ELF-1 (cell line): Measurements from ENCODE around the gene VRK1.

ENCODE experiments used
- DNase-seq: peaks from one replicate; pipeline ENCODE4 v3.0.0-alpha.2; 2016; ENCODE audit warnings: low read depth, low spot score

VRK1 gene

DNA sequence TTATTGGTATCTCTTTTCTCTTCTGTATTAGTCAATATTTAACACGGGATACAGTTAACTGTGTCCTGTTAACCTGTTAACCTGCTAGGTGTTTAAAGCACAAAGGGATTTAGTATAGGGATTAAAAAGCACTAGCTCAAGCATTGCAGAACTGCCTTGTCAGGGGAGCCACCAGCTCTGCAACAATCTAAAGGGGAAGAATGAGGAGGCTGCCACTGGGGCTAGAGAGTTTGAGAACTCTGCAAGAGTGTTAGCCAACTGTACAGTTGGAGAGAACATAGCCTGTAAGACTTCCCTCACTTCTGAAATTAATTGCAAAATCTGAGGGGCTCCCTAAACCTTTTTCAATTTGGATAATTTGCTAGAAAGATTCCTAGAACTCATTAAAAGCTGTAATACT, 6.5 kb upstream of the VRK1 start:
- no peak for DNase-seq

- DNase-seq = no peak
These were observed 5.2 kb upstream of the VRK1 start for GRCh38 chr14:96792003-96792402.

GRCh38 chr14:96792591-96792990, 4.6 kb upstream of the VRK1 start:
- no peak for DNase-seq

DNA sequence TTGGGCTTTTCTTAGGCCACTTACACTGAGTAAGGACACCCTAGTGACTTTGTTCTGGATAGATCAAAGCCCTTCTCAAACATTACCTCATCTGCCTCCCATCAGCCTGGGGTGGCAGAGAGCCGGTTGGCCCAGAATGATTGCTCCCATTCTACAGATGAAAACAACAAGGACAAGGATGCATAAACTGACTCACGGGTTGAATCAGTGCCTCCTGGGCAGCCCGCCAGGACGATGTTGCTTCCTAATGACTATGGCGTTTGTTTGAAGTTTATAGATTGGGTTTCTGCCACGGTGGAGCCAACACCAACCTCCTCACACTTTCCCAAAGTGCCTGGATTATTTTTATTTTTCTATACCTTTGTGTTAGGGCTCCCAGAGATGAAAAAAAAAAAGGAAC, 3.6 kb upstream of the VRK1 start:
- no peak for DNase-seq

GRCh38 chr14:96795109-96795828, 1.9 kb upstream of the VRK1 start:
- no peak for DNase-seq

GRCh38 chr14:96797582-96798349, 584 bp downstream of the VRK1 start:
- peak; percentile 53 for DNase-seq

DNA sequence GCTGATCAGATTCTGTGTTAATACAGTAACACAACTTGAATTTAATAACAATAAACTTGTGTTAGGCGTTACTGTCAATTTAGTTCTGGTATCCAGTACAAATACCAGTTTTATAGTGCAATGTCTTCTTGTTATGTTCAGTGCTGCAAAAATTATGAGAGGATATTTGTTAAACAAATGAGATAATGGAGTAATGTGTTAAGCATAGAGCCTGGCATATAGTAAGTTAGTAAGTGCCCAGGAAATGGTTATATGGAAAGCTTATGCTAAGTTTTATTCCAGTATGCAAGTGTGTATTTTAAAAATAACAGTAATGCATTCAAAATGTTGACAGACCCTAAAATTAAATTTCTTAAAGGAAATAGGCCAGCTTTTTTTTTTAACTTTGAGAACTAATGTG, 1.8 kb downstream of the VRK1 start:
- no peak for DNase-seq

- no peak for DNase-seq
These were observed 2.4 kb downstream of the VRK1 start for GRCh38 chr14:96799489-96800054.

DNA sequence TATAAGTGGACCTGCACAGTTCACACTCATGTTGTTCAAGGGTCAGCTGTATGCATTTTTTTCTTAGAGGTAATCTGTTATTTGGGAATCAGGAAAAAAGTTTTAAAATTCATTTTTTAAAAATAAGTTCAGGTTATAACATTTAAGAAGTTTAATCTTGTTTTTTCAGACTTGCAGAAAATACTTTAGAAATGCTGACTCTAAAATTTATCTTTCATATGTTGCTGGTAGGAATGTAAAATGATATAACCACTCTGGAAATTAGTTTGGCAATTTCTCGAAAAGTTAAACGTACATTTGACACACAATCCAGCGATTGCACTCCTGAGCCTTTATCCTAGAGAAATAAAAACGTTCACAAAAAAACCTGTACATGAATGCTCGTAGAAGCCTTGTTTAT, 4.7 kb downstream of the VRK1 start:
- DNase-seq = no peak

DNA sequence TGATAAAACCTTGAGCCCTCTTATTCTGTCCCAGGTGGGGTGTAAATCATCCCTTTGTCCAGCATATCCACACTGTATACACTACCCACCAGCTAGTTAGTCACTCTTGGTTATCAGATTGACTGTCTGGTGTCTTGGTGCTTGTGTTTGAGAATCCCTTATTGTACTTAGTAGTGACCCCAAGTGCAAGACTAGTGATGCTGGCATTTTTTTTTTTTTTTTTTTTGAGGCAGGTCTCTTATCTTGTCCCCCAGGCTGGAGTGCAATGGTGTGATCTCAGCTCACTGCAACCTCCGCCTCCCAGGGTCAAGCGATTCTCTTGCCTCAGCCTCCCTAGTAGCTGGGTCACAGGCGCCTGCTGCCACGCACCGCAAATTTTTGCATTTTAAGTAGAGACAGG, 5.8 kb downstream of the VRK1 start:
- DNase-seq = no peak

DNA sequence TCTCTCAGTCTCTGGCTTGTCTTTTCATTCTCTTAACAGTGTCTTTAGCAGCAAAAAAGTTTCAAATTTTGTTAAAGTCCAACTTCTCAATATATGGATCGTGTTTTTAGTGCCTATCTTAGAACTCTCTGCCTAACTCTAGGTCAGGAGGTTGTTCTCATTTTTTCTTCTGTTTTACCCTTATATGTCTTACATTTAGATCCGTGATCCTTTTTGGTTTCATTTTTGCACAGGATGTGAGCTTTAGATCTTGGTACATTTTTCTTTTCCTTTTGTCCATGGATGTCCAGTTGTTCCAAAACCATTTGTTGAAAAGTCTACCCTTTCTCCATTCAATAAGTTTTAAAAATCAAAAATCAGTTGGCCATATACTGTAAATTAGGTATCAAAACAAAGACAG, 6.8 kb downstream of the VRK1 start:
- no peak for DNase-seq

DNA sequence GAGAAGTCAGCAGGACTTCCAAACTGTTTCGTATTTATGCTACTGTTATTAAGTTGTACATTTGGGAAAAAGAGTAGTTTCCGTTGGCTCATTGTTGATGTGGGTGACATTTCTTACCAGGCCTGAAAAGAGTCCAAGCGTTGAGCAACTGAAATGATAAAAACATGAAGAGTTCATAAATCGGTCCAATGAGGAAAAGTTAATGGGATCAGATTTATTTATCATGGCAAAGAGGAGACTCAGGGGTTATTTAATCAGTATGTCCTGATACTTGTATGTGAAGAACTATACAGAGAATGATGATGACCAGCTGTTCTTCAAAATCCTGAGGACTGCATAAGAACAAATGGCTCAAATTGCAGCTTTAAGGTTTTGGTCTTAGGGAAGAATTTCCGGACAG, 7.7 kb downstream of the VRK1 start:
- no peak for DNase-seq

DNA sequence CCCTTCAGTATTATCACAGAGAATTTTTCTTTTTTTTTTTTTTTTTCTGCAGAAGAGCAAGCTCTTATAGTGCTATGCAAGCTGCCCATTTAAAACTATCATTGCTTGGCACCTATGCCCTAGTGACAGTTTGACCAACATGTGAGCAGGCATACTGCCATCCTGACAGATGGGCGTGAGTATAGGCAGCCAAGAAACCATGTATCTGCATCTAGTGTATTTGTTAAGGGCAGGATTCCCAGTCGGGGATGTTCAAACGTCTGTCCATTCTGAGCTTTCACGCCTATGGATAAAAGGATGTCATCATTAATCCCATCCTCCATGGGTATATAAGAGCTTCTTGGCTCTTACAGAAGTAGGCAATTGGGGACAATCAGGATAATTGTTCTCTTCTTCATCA, 8.8 kb downstream of the VRK1 start:
- no peak for DNase-seq

DNA sequence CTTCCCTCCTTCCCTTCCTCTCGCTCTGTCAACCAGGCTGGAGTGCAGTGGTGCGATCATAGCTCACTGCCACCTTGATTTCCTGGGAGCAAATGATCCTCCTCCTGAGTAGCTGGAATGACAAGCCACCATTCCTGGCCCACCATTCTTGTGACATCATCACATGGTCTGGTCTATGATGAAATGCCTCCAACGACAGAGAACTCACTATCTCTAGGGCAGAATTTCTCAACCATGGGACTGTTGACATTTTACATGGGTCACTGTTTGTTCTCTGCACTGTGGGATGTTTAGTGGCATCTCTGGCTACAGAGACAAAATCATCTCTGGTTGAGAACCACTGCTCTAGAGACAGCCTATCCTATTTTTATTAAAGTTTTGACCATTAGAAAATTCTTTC, 9.7 kb downstream of the VRK1 start:
- DNase-seq = no peak

DNA sequence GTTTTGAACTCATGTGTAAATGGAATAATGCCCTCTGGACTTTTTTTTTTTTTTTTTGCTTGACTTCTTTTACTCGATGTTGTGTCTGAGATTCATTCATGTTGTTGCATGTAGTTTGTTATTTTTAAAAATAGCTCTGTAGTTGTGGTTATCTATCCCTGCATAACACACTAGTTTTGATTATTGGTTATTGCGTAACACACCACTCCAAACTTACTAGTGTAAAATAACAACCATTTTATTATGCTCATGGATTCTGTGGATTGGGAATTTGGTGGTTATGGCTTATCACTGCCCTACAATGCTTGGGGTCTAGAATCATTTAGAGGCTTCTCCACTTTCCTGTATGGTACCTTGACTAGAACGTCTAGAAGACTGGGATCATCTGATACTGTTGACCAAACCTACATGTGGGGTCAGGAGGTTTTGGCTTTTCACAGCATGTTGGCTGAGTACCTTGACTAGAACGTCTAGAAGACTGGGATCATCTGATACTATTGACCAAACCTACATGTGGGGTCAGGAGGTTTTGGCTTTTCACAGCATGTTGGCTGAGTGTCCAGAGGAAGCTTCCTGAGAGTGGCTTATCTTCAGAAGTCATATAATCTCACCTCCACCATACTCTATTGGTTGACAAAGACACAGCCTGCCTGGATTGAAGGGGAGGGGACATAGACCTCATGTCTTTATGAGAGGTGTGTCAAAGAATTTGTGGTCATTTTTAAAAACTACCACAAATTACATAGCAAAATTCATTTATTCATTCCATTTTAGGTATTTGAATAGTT, 11.6 kb downstream of the VRK1 start:
- DNase-seq = no peak

GRCh38 chr14:96811265-96811664, 14.1 kb downstream of the VRK1 start:
- no peak for DNase-seq

DNA sequence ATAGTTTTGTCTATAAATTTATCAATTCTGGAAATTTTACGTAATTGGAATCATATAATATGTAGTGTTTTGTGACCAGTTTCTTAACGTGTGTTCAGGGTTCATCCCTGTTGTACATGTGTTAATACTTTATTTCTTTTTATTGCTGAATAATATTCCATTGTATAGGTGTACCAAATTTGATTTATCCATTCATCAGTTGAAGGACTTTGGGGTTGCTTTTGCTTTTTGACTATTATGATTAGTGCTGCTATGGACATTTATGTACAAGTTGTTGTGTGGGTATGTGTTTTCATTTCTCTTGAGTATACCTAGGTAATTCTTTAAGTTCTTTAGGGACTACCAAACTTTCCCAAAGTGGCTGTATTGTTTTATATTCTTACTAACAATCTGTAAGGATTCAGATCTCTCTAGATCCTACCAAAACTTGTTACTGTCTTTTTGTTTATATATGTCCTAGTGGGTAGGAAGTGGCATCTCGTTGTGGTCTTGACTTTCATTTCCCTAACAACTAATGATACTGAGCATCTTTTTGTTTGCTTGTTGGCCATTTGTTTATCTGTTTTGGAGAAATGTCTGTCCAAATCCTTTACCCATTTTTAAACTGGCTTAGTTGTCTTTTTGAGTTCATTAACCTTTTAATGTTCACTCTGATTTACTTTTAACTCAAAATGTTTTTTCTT, 14.9 kb downstream of the VRK1 start:
- no peak for DNase-seq

- no peak for DNase-seq
These were observed 19.1 kb downstream of the VRK1 start for GRCh38 chr14:96816281-96816680.

DNA sequence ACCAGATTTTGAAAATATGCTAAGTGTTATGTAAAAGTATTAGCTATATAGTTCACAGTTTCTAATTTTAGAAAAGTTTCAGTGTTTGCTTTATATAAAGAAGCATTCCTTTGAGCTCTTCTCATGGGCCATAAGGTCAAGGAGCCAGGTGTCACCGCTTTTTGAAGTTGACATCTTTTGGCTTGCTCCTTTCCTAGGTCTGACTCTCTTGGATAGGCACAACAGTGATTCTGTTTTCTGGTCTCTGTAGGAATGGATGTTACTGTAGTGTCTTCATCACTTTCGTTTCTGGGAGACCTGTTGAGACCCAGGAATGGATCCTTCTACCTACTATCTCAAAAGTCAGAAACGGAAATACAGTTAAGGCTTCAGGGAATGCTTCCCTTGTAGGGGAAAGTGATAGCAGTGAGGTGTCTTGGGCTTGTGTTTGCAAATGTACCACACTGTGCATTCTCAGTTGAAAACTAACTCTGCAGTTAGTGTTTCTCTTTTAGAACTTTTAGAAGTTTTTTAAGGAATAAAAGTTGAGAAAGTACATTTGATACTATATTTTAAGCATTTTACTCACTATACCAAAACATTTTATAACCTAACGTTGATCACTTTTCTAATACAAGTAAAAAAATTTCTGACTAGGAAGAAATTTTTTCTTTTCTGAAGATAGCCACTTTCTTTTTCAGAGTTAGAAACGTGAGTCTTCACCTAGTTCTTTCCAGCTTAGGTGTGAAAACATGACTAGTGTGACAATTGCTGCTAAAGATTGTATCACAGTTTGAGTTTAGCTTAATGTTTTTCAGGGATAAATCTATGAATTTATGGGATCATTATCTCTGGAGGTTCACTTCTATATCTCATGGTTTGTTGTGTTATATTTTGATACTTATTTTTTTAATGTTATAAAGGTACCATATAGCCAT, 20.8 kb downstream of the VRK1 start:
- no peak for DNase-seq

DNA sequence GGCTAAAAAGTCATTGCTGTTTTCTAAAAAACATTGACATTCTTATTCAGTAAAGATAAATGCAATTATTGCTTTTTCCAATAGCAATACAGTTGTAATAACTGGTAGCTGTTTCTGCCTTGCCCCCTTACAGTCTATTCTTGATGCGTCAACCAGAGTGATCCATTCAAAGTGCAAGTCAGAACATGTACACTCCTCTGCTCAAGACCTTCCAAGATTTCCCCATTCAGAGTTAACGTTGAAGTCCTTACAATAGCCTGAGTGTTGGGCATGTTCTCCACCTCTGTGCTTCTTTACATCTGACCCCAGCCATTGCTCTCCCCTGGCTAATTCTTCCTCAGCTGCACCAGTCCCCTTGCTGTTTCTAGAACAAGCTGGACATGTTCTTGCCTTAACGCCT, 24.3 kb downstream of the VRK1 start:
- no peak for DNase-seq

GRCh38 chr14:96823652-96824051, 26.5 kb downstream of the VRK1 start:
- DNase-seq = no peak
